ENCODE data around the gene PPRC1. TPM values are rescaled to one million over a fixed set of nuclear protein-coding genes. Genes with fewer than 3 reads are reported as not detected.

PPRC1 gene
- total and polyA plus RNA-seq, 4 donors: 4.9 to 10.1 (median 8.7) TPM

DNA sequence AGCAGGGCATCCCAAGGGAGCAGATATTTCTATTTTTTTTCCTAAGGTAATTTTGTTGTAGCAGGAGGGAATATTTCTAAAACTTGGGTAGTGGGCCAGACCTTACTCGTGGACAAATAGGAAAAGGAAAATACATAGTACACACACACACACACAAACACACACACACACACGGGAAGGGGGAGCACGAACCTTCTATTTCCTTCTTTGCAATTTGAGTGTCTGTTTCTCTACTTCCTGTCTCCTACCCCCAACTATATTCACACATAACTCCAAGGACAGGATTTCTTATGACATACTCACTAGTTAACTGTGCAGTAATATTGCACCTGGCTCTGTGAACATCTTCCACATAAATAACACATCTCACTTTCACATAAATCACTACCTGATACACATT, 17.1 kb upstream of the PPRC1 start:
- Histone ChIP-seq H3K4me1 (ENCODE audit: control insufficient read depth in 4 of 4, insufficient read depth in 4 of 4, low read length in 3 of 4) (peaks cover 16 to 63% (median 52%) of the 10 kb centered on the region in 4 donors), H3K36me3 (ENCODE audit: control insufficient read depth in 4 of 4, insufficient read depth in 3 of 4, low read depth in 1 of 4, low read length in 3 of 4) (peaks cover 1 to 7% (median 4%) of the 10 kb centered on the region in 4 donors), H3K27me3 (ENCODE audit: control insufficient read depth in 4 of 4, insufficient read depth in 4 of 4, low read length in 3 of 4) (no peaks in the 10 kb centered on the region), H3K9me3 (ENCODE audit: control insufficient read depth in 4 of 4, low read length in 3 of 4) (no peaks in the 10 kb centered on the region), H3K9ac (ENCODE audit: low read depth in 1 of 2, low read length in 2 of 2) (peak overlapping the region; percentile 5 to 42), H3K4me3 (ENCODE audit: low read depth in 1 of 3, low read length in 3 of 3) (no peak overlapping the region), H3K27ac (ENCODE audit: low read depth in 1 of 2, low read length in 2 of 2) (peak overlapping the region; percentile 65 to 70)
- no peak for TF ChIP-seq RAD21 (IDR thresholded peaks at IDR 0.05)
- TF ChIP-seq, protein P1, sequence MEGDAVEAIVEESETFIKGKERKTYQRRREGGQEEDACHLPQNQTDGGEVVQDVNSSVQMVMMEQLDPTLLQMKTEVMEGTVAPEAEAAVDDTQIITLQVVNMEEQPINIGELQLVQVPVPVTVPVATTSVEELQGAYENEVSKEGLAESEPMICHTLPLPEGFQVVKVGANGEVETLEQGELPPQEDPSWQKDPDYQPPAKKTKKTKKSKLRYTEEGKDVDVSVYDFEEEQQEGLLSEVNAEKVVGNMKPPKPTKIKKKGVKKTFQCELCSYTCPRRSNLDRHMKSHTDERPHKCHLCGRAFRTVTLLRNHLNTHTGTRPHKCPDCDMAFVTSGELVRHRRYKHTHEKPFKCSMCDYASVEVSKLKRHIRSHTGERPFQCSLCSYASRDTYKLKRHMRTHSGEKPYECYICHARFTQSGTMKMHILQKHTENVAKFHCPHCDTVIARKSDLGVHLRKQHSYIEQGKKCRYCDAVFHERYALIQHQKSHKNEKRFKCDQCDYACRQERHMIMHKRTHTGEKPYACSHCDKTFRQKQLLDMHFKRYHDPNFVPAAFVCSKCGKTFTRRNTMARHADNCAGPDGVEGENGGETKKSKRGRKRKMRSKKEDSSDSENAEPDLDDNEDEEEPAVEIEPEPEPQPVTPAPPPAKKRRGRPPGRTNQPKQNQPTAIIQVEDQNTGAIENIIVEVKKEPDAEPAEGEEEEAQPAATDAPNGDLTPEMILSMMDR (IDR thresholded peaks at IDR 0.05; ENCODE audit: low read depth, low read length, missing input control): no peak
- TF ChIP-seq TAF1 (conservative IDR thresholded peaks at IDR 0.05): no peak
- TF ChIP-seq, protein P2, sequence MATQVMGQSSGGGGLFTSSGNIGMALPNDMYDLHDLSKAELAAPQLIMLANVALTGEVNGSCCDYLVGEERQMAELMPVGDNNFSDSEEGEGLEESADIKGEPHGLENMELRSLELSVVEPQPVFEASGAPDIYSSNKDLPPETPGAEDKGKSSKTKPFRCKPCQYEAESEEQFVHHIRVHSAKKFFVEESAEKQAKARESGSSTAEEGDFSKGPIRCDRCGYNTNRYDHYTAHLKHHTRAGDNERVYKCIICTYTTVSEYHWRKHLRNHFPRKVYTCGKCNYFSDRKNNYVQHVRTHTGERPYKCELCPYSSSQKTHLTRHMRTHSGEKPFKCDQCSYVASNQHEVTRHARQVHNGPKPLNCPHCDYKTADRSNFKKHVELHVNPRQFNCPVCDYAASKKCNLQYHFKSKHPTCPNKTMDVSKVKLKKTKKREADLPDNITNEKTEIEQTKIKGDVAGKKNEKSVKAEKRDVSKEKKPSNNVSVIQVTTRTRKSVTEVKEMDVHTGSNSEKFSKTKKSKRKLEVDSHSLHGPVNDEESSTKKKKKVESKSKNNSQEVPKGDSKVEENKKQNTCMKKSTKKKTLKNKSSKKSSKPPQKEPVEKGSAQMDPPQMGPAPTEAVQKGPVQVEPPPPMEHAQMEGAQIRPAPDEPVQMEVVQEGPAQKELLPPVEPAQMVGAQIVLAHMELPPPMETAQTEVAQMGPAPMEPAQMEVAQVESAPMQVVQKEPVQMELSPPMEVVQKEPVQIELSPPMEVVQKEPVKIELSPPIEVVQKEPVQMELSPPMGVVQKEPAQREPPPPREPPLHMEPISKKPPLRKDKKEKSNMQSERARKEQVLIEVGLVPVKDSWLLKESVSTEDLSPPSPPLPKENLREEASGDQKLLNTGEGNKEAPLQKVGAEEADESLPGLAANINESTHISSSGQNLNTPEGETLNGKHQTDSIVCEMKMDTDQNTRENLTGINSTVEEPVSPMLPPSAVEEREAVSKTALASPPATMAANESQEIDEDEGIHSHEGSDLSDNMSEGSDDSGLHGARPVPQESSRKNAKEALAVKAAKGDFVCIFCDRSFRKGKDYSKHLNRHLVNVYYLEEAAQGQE (IDR thresholded peaks at IDR 0.05): no peak
- no peak for TF ChIP-seq SP1 (IDR thresholded peaks at IDR 0.05)
- TF ChIP-seq, protein P3, sequence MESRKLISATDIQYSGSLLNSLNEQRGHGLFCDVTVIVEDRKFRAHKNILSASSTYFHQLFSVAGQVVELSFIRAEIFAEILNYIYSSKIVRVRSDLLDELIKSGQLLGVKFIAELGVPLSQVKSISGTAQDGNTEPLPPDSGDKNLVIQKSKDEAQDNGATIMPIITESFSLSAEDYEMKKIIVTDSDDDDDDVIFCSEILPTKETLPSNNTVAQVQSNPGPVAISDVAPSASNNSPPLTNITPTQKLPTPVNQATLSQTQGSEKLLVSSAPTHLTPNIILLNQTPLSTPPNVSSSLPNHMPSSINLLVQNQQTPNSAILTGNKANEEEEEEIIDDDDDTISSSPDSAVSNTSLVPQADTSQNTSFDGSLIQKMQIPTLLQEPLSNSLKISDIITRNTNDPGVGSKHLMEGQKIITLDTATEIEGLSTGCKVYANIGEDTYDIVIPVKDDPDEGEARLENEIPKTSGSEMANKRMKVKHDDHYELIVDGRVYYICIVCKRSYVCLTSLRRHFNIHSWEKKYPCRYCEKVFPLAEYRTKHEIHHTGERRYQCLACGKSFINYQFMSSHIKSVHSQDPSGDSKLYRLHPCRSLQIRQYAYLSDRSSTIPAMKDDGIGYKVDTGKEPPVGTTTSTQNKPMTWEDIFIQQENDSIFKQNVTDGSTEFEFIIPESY (IDR thresholded peaks at IDR 0.05): no peak
- no peak for TF ChIP-seq FOXA2 (IDR thresholded peaks at IDR 0.05)
- TF ChIP-seq, protein P4, sequence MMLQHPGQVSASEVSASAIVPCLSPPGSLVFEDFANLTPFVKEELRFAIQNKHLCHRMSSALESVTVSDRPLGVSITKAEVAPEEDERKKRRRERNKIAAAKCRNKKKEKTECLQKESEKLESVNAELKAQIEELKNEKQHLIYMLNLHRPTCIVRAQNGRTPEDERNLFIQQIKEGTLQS (IDR thresholded peaks at IDR 0.05): no peak
- TF ChIP-seq YY1 (IDR thresholded peaks at IDR 0.05): no peak
- TF ChIP-seq EGR1 (IDR thresholded peaks at IDR 0.05; ENCODE audit: low read depth in 2 of 2): no peak
- TF ChIP-seq FOXA1 (IDR thresholded peaks at IDR 0.05): no peak
- TF ChIP-seq HNF4A (conservative IDR thresholded peaks at IDR 0.05): no peak
- TF ChIP-seq JUND (IDR thresholded peaks at IDR 0.05): no peak
- TF ChIP-seq HNF4G (IDR thresholded peaks at IDR 0.05): no peak
- TF ChIP-seq, protein P5, sequence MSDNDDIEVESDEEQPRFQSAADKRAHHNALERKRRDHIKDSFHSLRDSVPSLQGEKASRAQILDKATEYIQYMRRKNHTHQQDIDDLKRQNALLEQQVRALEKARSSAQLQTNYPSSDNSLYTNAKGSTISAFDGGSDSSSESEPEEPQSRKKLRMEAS (IDR thresholded peaks at IDR 0.05): no peak
- TF ChIP-seq NR2F2 (IDR thresholded peaks at IDR 0.05): no peak
- no peak for TF ChIP-seq GABPA (IDR thresholded peaks at IDR 0.05 in 1 of 2, conservative IDR thresholded peaks at IDR 0.05 in 1 of 2)
- TF ChIP-seq RXRA (IDR thresholded peaks at IDR 0.05): no peak
- no peak for DNase-seq (ENCODE audit: low spot score)
- WGBS: 47% methylated on average over 3 of the region's 3 CpGs
